HG03520 (cell line): Measurements from ENCODE around the gene ADTRP.
A peak's percentile ranks its signal among the peaks of the same experiment; 100 is the strongest.

Experiments used
- ATAC-seq: cut with Tn5 transposase; IDR thresholded peaks from one replicate; pipeline ENCODE4 v1.9.1; 2021; ENCODE audit warnings: mild to moderate bottlenecking, moderate library complexity; ENCODE audit not compliant: unreplicated experiment

Gene ADTRP

GRCh38 chr6:11758878-11759277 lies 19.7 kb downstream of the ADTRP start:
- no peak for ATAC-seq

GRCh38 chr6:11756726-11757125 lies 21.9 kb downstream of the ADTRP start:
- ATAC-seq, result no peak

- ATAC-seq, result no peak
These were observed 22.3 kb downstream of the ADTRP start for GRCh38 chr6:11756292-11756691.

GRCh38 chr6:11755725-11756124 lies 22.9 kb downstream of the ADTRP start:
- ATAC-seq, result no peak

GRCh38 chr6:11754625-11755271 lies 23.9 kb downstream of the ADTRP start:
- ATAC-seq, result no peak

GRCh38 chr6:11753798-11754197 lies 24.8 kb downstream of the ADTRP start:
- no peak for ATAC-seq

GRCh38 chr6:11752360-11752759 lies 26.2 kb downstream of the ADTRP start:
- ATAC-seq, result no peak

- ATAC-seq, result no peak
These were observed 27.9 kb downstream of the ADTRP start for GRCh38 chr6:11750682-11751081.

GRCh38 chr6:11748591-11749210 lies 29.9 kb downstream of the ADTRP start:
- no peak for ATAC-seq

GRCh38 chr6:11747021-11747420 lies 31.6 kb downstream of the ADTRP start:
- ATAC-seq, result no peak

GRCh38 chr6:11744753-11745152 lies 33.9 kb downstream of the ADTRP start:
- no peak for ATAC-seq

GRCh38 chr6:11744101-11744500 lies 34.5 kb downstream of the ADTRP start:
- no peak for ATAC-seq

GRCh38 chr6:11740875-11741274 lies 37.7 kb downstream of the ADTRP start:
- ATAC-seq, result no peak

GRCh38 chr6:11738661-11739375 lies 39.8 kb downstream of the ADTRP start:
- no peak for ATAC-seq

- ATAC-seq, result no peak
These were observed 40.4 kb downstream of the ADTRP start for GRCh38 chr6:11738234-11738633.

- ATAC-seq, result no peak
These were observed 42.0 kb downstream of the ADTRP start for GRCh38 chr6:11736601-11737000.

- ATAC-seq, result no peak
These were observed 43.6 kb downstream of the ADTRP start for GRCh38 chr6:11734861-11735613.

GRCh38 chr6:11732036-11732631 lies 46.5 kb downstream of the ADTRP start:
- ATAC-seq, result peak; percentile 61

GRCh38 chr6:11731423-11731822 lies 47.2 kb downstream of the ADTRP start:
- no peak for ATAC-seq

- ATAC-seq, result peak; percentile 53
These were observed 48.0 kb downstream of the ADTRP start for GRCh38 chr6:11730641-11731040.

GRCh38 chr6:11729076-11729475 lies 49.5 kb downstream of the ADTRP start:
- ATAC-seq, result no peak
